Trophoblast cell (in vitro differentiated cells and primary cell): ENCODE results near the gene NAA60.
A peak's percentile ranks its signal among the peaks of the same experiment; 100 is the strongest.

Source experiments
- DNase-seq, 2 donors: peaks; one replicate each; pipeline ENCODE4 v3.0.0-alpha.2; 2016
- H2AFZ ChIP-seq: 2 replicates; pipeline ENCODE4 v1.6.1; 2013; ENCODE audit warnings: low read length, moderate library complexity, mild to moderate bottlenecking; ENCODE audit not compliant: insufficient read depth, poor library complexity
- H2AK5ac ChIP-seq: 2 replicates; pipeline ENCODE4 v1.6.1; 2013; ENCODE audit warnings: mild to moderate bottlenecking, low read length
- H2BK120ac ChIP-seq: 2 replicates; pipeline ENCODE4 v1.6.1; 2013; ENCODE audit warnings: low read length, mild to moderate bottlenecking, moderate library complexity; ENCODE audit not compliant: insufficient read depth, poor library complexity
- H2BK12ac ChIP-seq: 2 replicates; pipeline ENCODE4 v1.6.1; 2013; ENCODE audit warnings: mild to moderate bottlenecking, low read length, moderate library complexity
- H2BK5ac ChIP-seq: 2 replicates; pipeline ENCODE4 v1.6.1; 2013; ENCODE audit warnings: low read length, low read depth, moderate library complexity, mild to moderate bottlenecking; ENCODE audit not compliant: poor library complexity
- H3K14ac ChIP-seq: 2 replicates; pipeline ENCODE4 v1.6.1; 2013; ENCODE audit warnings: mild to moderate bottlenecking, low read length
- H3K18ac ChIP-seq: 2 replicates; pipeline ENCODE4 v1.6.1; 2013; ENCODE audit warnings: mild to moderate bottlenecking, low read length
- H3K23ac ChIP-seq: 2 replicates; pipeline ENCODE4 v1.6.1; 2013; ENCODE audit warnings: low read length
- H3K27ac ChIP-seq: 2 replicates; pipeline ENCODE4 v1.5.1; 2013; ENCODE audit warnings: low read depth, mild to moderate bottlenecking, inconsistent platforms, low read length, moderate library complexity
- H3K27me3 ChIP-seq: 2 replicates; pipeline ENCODE4 v1.6.1; 2013; ENCODE audit warnings: inconsistent platforms, mild to moderate bottlenecking, low read length, moderate library complexity; ENCODE audit not compliant: insufficient read depth
- H3K36me3 ChIP-seq, 2 experiments: 1 replicate in 1 of 2; 2 replicates in 1 of 2; pipeline ENCODE4 v1.6.1; 2013; ENCODE audit warnings: low read length in 2 of 2, mild to moderate bottlenecking in 2 of 2, moderate library complexity in 1 of 2; ENCODE audit not compliant: insufficient read depth in 2 of 2, control insufficient read depth in 1 of 2
- H3K4ac ChIP-seq: 2 replicates; pipeline ENCODE4 v1.6.1; 2013; ENCODE audit warnings: low read depth, mild to moderate bottlenecking, low read length, moderate library complexity
- H3K4me1 ChIP-seq, 2 experiments: 1 replicate in 1 of 2; 2 replicates in 1 of 2; pipeline ENCODE4 v1.6.1; 2013; ENCODE audit warnings: low read length in 2 of 2, mild to moderate bottlenecking in 2 of 2, moderate library complexity in 1 of 2; ENCODE audit not compliant: insufficient read depth in 2 of 2, control insufficient read depth in 1 of 2
- H3K4me2 ChIP-seq: 2 replicates; pipeline ENCODE4 v1.6.1; 2013; ENCODE audit warnings: inconsistent platforms, mild to moderate bottlenecking, low read length, moderate library complexity
- H3K4me3 ChIP-seq: 2 replicates; pipeline ENCODE4 v1.5.1; 2013; ENCODE audit warnings: mild to moderate bottlenecking, low read depth, low read length, inconsistent platforms
- H3K79me1 ChIP-seq: one replicate; pipeline ENCODE4 v1.6.1; 2013; ENCODE audit warnings: low read length
- H3K79me2 ChIP-seq: 2 replicates; pipeline ENCODE4 v1.6.1; 2013; ENCODE audit warnings: low read length, mild to moderate bottlenecking; ENCODE audit not compliant: control insufficient read depth, insufficient read depth, poor library complexity
- H3K9ac ChIP-seq: 2 replicates; pipeline ENCODE4 v1.6.1; 2013; ENCODE audit warnings: mild to moderate bottlenecking, low read length
- H3K9me3 ChIP-seq: 2 replicates; pipeline ENCODE4 v1.6.1; 2013; ENCODE audit warnings: low read depth, mild to moderate bottlenecking, control low read depth, inconsistent platforms, low read length; ENCODE audit not compliant: insufficient read depth
- H4K12ac ChIP-seq: 2 replicates; pipeline ENCODE4 v1.6.1; 2013; ENCODE audit warnings: low read depth, mild to moderate bottlenecking, low read length, moderate library complexity
- H4K8ac ChIP-seq: 2 replicates; pipeline ENCODE4 v1.6.1; 2013; ENCODE audit warnings: low read depth, mild to moderate bottlenecking, low read length, moderate library complexity
- H4K91ac ChIP-seq: one replicate; pipeline ENCODE4 v1.6.1; 2013; ENCODE audit warnings: low read depth, mild to moderate bottlenecking, low read length, moderate library complexity
- WGBS: extraction: QIAGEN DNeasy Blood & Tissue Kit; methylation state at CpG from one replicate; pipeline ENCODE4 v1.1.7; 2013; ENCODE audit warnings: missing lambda C conversion rate; ENCODE audit not compliant: insufficient read length, insufficient coverage; ENCODE audit errors: extremely low coverage; 5-methylcytosine and 5-hydroxymethylcytosine counted together

The NAA60 gene

GRCh38 chr16:3468501-3468900 is 25.0 kb downstream of the NAA60 start:
- Histone ChIP-seq H3K4me2 (no peak overlapping the region), H4K8ac (no peak overlapping the region)

DNA sequence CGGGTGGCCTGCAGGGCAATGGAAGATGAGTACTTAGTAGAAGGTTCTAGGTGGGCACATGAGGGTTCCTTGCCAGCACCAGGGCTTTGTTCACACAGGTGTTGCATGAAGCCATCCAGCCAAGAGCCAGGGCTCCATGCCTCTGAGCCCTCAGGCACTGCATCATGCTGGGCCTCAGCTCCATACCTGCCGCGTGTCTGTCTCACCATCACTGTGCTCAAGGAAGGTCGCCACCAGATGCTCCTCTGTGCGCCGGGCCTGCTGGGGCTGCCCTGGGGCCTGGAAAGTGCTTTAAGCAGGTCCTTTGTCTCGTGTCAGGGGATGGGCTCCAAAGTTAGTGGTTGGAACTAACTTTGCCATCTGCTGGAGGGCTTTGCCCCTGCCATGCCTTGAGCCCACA is 26.3 kb downstream of the NAA60 start:
- Histone ChIP-seq H3K4me3 (no peak overlapping the region), H2BK12ac (no peak overlapping the region), H4K91ac (no peak overlapping the region), H3K4me1 (peaks cover 0 to 2% of the 10 kb centered on the region in 2 experiments), H3K79me2 (peaks cover 17% of the 10 kb centered on the region), H3K18ac (no peak overlapping the region), H3K9ac (no peak overlapping the region), H3K4me2 (no peak overlapping the region), H3K36me3 (peaks cover 18 to 20% of the 10 kb centered on the region in 2 experiments), H3K23ac (no peak overlapping the region), H3K14ac (no peak overlapping the region), H4K8ac (no peak overlapping the region), H3K79me1 (no peaks in the 10 kb centered on the region), H2BK120ac (no peak overlapping the region), H3K4ac (no peak overlapping the region), H4K12ac (no peak overlapping the region), H2AK5ac (no peak overlapping the region), H3K27me3 (no peaks in the 10 kb centered on the region), H2AFZ (no peak overlapping the region), H3K27ac (no peak overlapping the region), H3K9me3 (no peaks in the 10 kb centered on the region), H2BK5ac (no peak overlapping the region)
- no peak for DNase-seq
- WGBS, result no CpG with 5 or more reads among the region's 7 CpGs

More at GRCh38 chr16:3468501-3468900, 25.0 kb downstream of the NAA60 start:
- no peak for DNase-seq
- Histone ChIP-seq H3K18ac (no peak overlapping the region), H2BK120ac (no peak overlapping the region), H4K12ac (no peak overlapping the region), H3K23ac (no peak overlapping the region), H3K9me3 (no peaks in the 10 kb centered on the region), H3K27ac (no peak overlapping the region), H3K14ac (no peak overlapping the region), H3K79me1 (no peaks in the 10 kb centered on the region), H4K91ac (no peak overlapping the region), H2AFZ (no peak overlapping the region), H3K9ac (no peak overlapping the region), H2AK5ac (no peak overlapping the region), H2BK5ac (no peak overlapping the region), H3K4me3 (no peak overlapping the region), H3K79me2 (peaks cover 19% of the 10 kb centered on the region), H3K4ac (peak overlapping the region; percentile 65), H3K27me3 (no peaks in the 10 kb centered on the region), H3K4me1 (peaks cover 0 to 6% of the 10 kb centered on the region in 2 experiments), H3K36me3 (peaks cover 16 to 20% of the 10 kb centered on the region in 2 experiments), H2BK12ac (no peak overlapping the region)
- WGBS, result no CpG with 5 or more reads among the region's 15 CpGs

DNA sequence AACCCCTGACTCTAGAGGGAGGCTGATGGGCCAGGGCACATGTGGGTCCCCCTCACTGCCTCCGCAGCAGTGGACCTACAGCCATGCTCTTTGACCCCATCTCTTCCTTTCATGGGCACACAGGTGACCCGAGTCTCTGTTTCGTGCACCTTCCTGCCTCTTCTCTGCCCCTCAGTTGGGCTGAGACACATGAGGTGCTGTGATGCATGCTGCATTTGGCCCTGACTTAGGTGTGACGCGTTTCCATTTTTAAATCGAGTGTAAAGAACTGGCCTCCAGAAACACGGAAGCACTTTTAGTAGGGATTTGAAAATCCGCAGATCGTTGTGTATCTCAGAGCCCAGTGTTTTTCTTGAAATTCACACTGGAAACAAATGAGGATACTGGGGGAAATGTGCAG is 27.2 kb downstream of the NAA60 start:
- peak overlapping the region; percentile 80 for H3K4ac ChIP-seq
- peaks cover 12% of the 10 kb centered on the region for H3K79me2 ChIP-seq
- peaks cover 17 to 18% of the 10 kb centered on the region in 2 experiments for H3K36me3 ChIP-seq
- no peak overlapping the region for H4K91ac ChIP-seq
- H3K4me2 ChIP-seq, result no peak overlapping the region
- no peak overlapping the region for H2AK5ac ChIP-seq
- no peak overlapping the region for H3K27ac ChIP-seq
- H2BK5ac ChIP-seq, result no peak overlapping the region
- no peaks in the 10 kb centered on the region for H3K9me3 ChIP-seq
- H3K79me1 ChIP-seq, result no peaks in the 10 kb centered on the region
- no peak overlapping the region for H4K12ac ChIP-seq
- H2AFZ ChIP-seq, result no peak overlapping the region
- no peak overlapping the region for H3K4me3 ChIP-seq
- DNase-seq, result no peak
- no peak overlapping the region for H2BK12ac ChIP-seq
- H3K14ac ChIP-seq, result no peak overlapping the region
- no CpG with 5 or more reads among the region's 9 CpGs for WGBS
- peak overlapping the region; percentile 14 for H3K23ac ChIP-seq
- no peak overlapping the region for H3K9ac ChIP-seq
- no peak overlapping the region for H4K8ac ChIP-seq
- H3K18ac ChIP-seq, result no peak overlapping the region
- no peaks in the 10 kb centered on the region for H3K27me3 ChIP-seq
- no peak overlapping the region for H2BK120ac ChIP-seq
- H3K4me1 ChIP-seq, result no peaks in the 10 kb centered on the region

- Histone ChIP-seq H4K12ac (no peak overlapping the region), H3K14ac (no peak overlapping the region)
These were observed 28.2 kb downstream of the NAA60 start for GRCh38 chr16:3471518-3472176.

More at GRCh38 chr16:3471518-3472176, 28.2 kb downstream of the NAA60 start:
- H3K9me3 ChIP-seq, result no peaks in the 10 kb centered on the region
- H4K91ac ChIP-seq, result no peak overlapping the region
- no peak overlapping the region for H4K8ac ChIP-seq
- no peaks in the 10 kb centered on the region for H3K4me1 ChIP-seq
- no peak overlapping the region for H3K4me2 ChIP-seq
- no peak overlapping the region for H2AFZ ChIP-seq
- H2AK5ac ChIP-seq, result no peak overlapping the region
- no peak overlapping the region for H3K9ac ChIP-seq
- no peak overlapping the region for H3K23ac ChIP-seq
- DNase-seq, result no peak
- no peak overlapping the region for H3K4me3 ChIP-seq
- H3K36me3 ChIP-seq, result peaks cover 12 to 15% of the 10 kb centered on the region in 2 experiments
- no peak overlapping the region for H2BK120ac ChIP-seq
- H3K27me3 ChIP-seq, result no peaks in the 10 kb centered on the region
- H2BK5ac ChIP-seq, result no peak overlapping the region
- peaks cover 12% of the 10 kb centered on the region for H3K79me2 ChIP-seq
- no peaks in the 10 kb centered on the region for H3K79me1 ChIP-seq
- H3K4ac ChIP-seq, result no peak overlapping the region
- no peak overlapping the region for H3K27ac ChIP-seq
- no peak overlapping the region for H2BK12ac ChIP-seq
- no CpG with 5 or more reads among the region's 20 CpGs for WGBS
- no peak overlapping the region for H3K18ac ChIP-seq
